ENCODE measurements around the gene ECPAS. TPM values are rescaled to one million over a fixed set of nuclear protein-coding genes. Genes with fewer than 3 reads are reported as not detected.

Gene ECPAS
- polyA plus RNA-seq, 1 donor from 2014 or later = 42.6 TPM

- no peak overlapping the region for H3K4me2 ChIP-seq (ENCODE audit: low read length)
- H4K20me1 ChIP-seq (ENCODE audit: insufficient read depth) = no peaks in the 10 kb centered on the region
- no peak for TF ChIP-seq RAD21 (conservative IDR thresholded peaks at IDR 0.05)
- TF ChIP-seq MXI1 (conservative IDR thresholded peaks at IDR 0.05; ENCODE audit: poor library complexity, severe bottlenecking) = no peak
- TF ChIP-seq CTCF (IDR thresholded peaks at IDR 0.05; ENCODE audit: poor library complexity, severe bottlenecking) = no peak
- no peak for TF ChIP-seq REST (IDR thresholded peaks at IDR 0.05; ENCODE audit: borderline replicate concordance)
- TF ChIP-seq POLR2AphosphoS5 (IDR thresholded peaks at IDR 0.05) = no peak
- no peak for TF ChIP-seq EZH2 (IDR thresholded peaks at IDR 0.05; ENCODE audit: borderline replicate concordance, insufficient read depth, low read length, poor library complexity, severe bottlenecking)
- TF ChIP-seq TAF1 (IDR thresholded peaks at IDR 0.05; ENCODE audit: low read depth) = no peak
- TF ChIP-seq SMC3 (conservative IDR thresholded peaks at IDR 0.05; ENCODE audit: poor library complexity) = no peak
- no peak for TF ChIP-seq EP300 (conservative IDR thresholded peaks at IDR 0.05; ENCODE audit: poor library complexity, severe bottlenecking)
- no peak overlapping the region for H3K9ac ChIP-seq (ENCODE audit: low read length)
- no peaks in the 10 kb centered on the region for H3K9me3 ChIP-seq (ENCODE audit: low read length)
- H2AFZ ChIP-seq (ENCODE audit: low read depth, low read length) = no peak overlapping the region
- H3F3A ChIP-seq (ENCODE audit: insufficient read depth, low read length, poor library complexity, severe bottlenecking) = no peaks in the 10 kb centered on the region
- H3K27me3 ChIP-seq (ENCODE audit: insufficient read depth, low read depth, low read length) = no peaks in the 10 kb centered on the region
- no peak overlapping the region for H3K27ac ChIP-seq (ENCODE audit: low read length)
- no peak overlapping the region for H3K4me3 ChIP-seq (ENCODE audit: low read length)
- no peaks in the 10 kb centered on the region for H3K9me2 ChIP-seq (ENCODE audit: insufficient read depth, low read length)
- peaks cover 16% of the 10 kb centered on the region for H3K79me2 ChIP-seq (replicated peaks; ENCODE audit: insufficient read depth, low read length)
- H3K36me3 ChIP-seq (ENCODE audit: insufficient read depth, low read length) = no peaks in the 10 kb centered on the region
These were observed 29.4 kb downstream of the ECPAS start for GRCh38 chr9:111454751-111455150.

GRCh38 chr9:111451570-111451969 lies 32.6 kb downstream of the ECPAS start:
- H3F3A ChIP-seq (ENCODE audit: insufficient read depth, low read length, poor library complexity, severe bottlenecking) = no peaks in the 10 kb centered on the region
- no peaks in the 10 kb centered on the region for H3K9me2 ChIP-seq (ENCODE audit: insufficient read depth, low read length)
- H3K27ac ChIP-seq (ENCODE audit: low read length) = no peak overlapping the region
- no peak overlapping the region for H3K9ac ChIP-seq (ENCODE audit: low read length)
- no peak overlapping the region for H2AFZ ChIP-seq (ENCODE audit: low read depth, low read length)
- no peaks in the 10 kb centered on the region for H3K36me3 ChIP-seq (ENCODE audit: insufficient read depth, low read length)
- H3K4me2 ChIP-seq (ENCODE audit: low read length) = no peak overlapping the region
- H3K79me2 ChIP-seq (replicated peaks; ENCODE audit: insufficient read depth, low read length) = peaks cover 4% of the 10 kb centered on the region
- H3K9me3 ChIP-seq (ENCODE audit: low read length) = no peaks in the 10 kb centered on the region
- no peak for TF ChIP-seq EP300 (conservative IDR thresholded peaks at IDR 0.05; ENCODE audit: poor library complexity, severe bottlenecking)
- no peaks in the 10 kb centered on the region for H3K27me3 ChIP-seq (ENCODE audit: insufficient read depth, low read depth, low read length)
- H4K20me1 ChIP-seq (ENCODE audit: insufficient read depth) = no peaks in the 10 kb centered on the region
- no peak overlapping the region for H3K4me3 ChIP-seq (ENCODE audit: low read length)

- H3K36me3 ChIP-seq (ENCODE audit: insufficient read depth, low read length) = no peaks in the 10 kb centered on the region
- H3K9ac ChIP-seq (ENCODE audit: low read length) = no peak overlapping the region
- peaks cover 4% of the 10 kb centered on the region for H3K79me2 ChIP-seq (replicated peaks; ENCODE audit: insufficient read depth, low read length)
- H2AFZ ChIP-seq (ENCODE audit: low read depth, low read length) = no peak overlapping the region
- H4K20me1 ChIP-seq (ENCODE audit: insufficient read depth) = no peaks in the 10 kb centered on the region
- H3K4me2 ChIP-seq (ENCODE audit: low read length) = no peak overlapping the region
- TF ChIP-seq SMC3 (conservative IDR thresholded peaks at IDR 0.05; ENCODE audit: poor library complexity) = no peak
- no peak for TF ChIP-seq REST (IDR thresholded peaks at IDR 0.05; ENCODE audit: borderline replicate concordance)
- TF ChIP-seq EP300 (conservative IDR thresholded peaks at IDR 0.05; ENCODE audit: poor library complexity, severe bottlenecking) = no peak
- no peak for TF ChIP-seq EZH2 (IDR thresholded peaks at IDR 0.05; ENCODE audit: borderline replicate concordance, insufficient read depth, low read length, poor library complexity, severe bottlenecking)
- H3K9me2 ChIP-seq (ENCODE audit: insufficient read depth, low read length) = no peaks in the 10 kb centered on the region
- no peaks in the 10 kb centered on the region for H3K9me3 ChIP-seq (ENCODE audit: low read length)
- H3K27ac ChIP-seq (ENCODE audit: low read length) = no peak overlapping the region
- no peaks in the 10 kb centered on the region for H3K27me3 ChIP-seq (ENCODE audit: insufficient read depth, low read depth, low read length)
- H3K4me3 ChIP-seq (ENCODE audit: low read length) = no peak overlapping the region
- no peaks in the 10 kb centered on the region for H3F3A ChIP-seq (ENCODE audit: insufficient read depth, low read length, poor library complexity, severe bottlenecking)
These were observed 34.1 kb downstream of the ECPAS start for GRCh38 chr9:111450124-111450523.
